HG03439 (cell line): ENCODE measurements around the gene MACROH2A2.
"Not testable (repeated sequence)": the region's sequence is repeated elsewhere in the genome, so short reads cannot be mapped to it uniquely, and the experiment has no call there.

Source experiments
- ATAC-seq: cut with Tn5 transposase; IDR thresholded peaks from one replicate; pipeline ENCODE4 v1.9.1; 2021; ENCODE audit warnings: mild to moderate bottlenecking, moderate library complexity; ENCODE audit not compliant: unreplicated experiment

Gene MACROH2A2

DNA sequence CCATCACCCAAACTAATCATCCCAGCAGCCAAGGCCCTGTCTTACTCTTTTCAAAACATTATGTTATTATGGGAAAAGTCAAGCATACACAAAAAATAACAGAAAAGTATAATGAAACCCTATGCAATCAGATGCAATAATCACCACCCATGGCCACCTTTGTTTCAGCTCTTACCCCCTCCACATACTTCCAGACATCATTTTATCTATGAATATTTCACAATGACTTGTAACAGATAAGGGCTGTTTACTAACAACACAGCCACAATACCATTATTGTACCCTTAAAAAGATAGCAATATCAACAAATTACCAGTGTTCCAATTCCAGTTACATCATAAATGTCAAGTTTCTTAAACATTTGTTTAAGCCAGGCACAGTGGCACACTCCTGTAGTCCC, 44.8 kb downstream of the MACROH2A2 start:
- no peak for ATAC-seq

DNA sequence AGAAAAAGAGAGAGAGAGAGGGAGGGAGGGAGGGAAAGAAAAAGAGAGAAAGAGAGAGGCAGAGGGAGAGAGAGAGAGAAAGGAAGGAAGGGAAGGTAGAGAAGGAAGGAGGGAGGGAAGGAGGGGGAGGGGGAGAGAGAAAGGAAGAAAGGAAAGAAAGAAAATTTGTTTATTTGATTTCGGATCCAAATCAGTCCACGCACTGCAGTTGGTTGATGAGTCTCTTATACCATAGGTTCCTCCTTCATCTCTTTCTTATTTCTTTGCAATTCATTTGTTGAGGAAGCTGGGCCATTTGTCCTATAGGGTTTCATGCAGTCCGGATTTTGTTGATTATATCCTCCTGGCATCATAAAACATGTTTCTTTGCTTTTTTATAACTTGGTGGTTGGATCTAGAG, 45.6 kb downstream of the MACROH2A2 start:
- no peak for ATAC-seq

DNA sequence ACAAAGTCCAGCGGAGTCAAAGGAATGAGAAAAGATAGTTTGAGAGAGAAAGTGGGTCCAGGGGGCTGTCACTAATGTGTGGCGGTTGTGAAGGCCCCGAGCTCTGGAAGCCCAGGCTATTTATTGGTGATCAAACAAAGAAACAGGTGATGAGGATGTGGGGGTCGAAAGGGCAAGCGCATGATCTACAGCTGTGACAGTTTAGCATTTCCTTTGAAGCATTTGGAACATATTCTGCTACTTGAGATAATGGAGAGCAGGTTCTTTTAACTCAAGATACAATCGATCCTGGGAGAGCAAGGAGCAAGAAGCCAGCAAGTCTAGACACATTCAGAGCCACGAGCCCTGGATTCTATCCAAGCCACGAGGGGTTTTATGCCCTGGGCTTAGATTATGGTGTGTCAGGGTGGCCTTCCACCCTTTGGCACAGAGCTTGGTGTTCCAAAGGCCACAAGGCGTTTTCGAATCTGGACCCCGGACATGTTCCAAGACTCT, 48.5 kb downstream of the MACROH2A2 start:
- ATAC-seq, result not testable (repeated sequence)

DNA sequence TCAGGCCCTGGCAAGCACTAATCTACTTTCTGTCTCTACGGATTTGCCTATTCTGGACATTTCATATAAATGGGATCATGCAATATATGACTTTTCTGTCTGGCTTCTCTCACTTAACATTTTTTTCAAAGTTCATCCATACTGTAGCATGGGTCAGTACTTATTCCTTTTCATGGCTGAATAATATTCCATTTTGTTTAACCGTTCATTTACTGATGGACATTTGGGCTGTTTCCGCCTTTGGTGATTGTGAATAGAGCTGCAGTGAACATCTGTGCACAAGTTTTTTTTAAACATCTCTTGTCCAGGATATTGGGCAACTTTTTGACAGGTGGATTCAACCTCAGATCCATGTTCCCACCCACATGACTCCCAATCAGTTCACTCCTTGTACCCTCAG, 49.0 kb downstream of the MACROH2A2 start:
- no peak for ATAC-seq

DNA sequence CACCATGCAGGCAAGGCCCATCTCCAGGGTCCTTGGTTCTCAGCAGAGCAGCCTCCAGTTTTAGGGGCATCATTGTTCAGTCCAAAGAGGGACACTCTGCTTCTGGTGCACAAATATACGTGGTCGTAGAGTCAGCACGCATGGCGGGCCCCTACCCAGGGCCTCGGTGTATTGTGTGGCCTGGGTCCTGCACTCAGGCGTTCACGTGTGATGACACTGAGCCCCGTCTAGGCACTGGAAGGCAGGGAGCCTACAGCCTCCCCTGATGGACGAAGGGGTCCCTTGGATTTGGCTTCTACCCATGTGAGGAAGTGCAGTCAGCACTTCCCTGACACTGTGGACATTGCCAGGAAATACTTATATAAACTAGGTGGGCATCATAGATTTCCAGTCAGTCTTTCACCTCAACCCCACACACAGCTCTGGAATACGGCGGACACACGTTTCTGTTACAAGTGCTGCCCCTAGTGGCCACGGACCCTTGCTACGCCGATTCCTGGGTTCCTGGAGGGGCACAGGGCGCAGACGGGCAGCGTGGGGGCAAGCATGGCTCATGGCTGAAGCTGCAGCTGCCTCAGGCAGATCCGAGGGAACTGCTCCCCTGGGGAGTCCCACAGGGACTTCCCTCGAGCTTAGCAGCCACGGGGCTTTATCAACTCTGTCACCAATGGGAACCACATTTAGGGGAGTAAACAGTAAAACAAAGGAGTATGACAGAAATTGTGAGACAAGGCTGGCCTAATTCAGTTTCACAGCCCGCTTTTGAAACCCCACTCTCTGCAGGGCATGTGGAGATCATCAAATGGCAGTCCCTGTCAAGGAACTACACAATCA, 54.5 kb downstream of the MACROH2A2 start:
- peak; percentile 43 for ATAC-seq

DNA sequence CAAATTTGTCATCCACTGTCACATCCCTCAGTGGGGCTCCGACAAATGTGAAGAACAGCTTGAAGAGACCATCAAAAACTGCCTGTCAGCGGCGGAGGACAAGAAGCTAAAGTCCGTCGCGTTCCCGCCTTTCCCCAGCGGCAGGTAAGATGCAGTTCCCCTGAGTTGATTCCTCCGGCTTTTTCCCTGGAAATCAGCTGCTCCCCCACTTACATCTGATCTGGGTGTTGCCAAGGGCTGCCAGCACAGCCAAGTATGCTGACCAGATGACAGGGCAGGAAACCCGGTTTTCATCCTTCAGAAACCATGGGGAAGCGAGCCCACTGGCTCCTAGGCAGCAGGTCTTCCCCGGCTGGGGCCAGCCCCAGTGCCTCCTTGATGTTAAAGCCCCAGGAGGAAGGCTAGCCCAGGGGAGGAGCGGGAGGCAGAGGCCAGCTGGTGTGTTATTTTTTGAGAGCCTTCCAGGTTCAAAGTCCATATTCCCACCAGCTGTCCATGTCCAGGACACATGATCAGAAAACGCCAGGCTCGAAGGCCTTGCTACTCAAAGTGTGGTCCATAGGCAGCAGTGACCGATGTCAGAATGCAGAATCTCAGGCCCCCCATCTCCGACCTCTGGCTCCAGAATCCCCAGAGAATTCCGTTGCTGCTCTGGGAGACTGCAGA, 56.6 kb downstream of the MACROH2A2 start:
- no peak for ATAC-seq

DNA sequence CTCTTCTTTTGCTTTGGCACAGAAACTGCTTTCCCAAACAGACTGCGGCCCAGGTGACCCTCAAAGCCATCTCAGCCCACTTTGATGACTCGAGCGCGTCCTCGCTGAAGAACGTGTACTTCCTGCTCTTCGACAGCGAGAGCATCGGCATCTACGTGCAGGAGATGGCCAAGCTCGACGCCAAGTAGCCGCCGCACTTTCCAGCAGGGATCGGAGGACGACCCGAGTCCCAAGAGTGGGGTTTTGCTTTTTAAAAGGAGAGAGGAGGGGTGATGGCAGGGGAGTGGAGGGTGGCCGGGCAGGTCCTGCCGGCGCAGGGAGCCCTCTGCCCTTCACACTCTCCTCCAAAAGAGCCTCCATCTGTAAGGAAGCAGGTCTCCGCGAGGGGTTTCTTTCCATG, 58.9 kb downstream of the MACROH2A2 start:
- ATAC-seq, result no peak

DNA sequence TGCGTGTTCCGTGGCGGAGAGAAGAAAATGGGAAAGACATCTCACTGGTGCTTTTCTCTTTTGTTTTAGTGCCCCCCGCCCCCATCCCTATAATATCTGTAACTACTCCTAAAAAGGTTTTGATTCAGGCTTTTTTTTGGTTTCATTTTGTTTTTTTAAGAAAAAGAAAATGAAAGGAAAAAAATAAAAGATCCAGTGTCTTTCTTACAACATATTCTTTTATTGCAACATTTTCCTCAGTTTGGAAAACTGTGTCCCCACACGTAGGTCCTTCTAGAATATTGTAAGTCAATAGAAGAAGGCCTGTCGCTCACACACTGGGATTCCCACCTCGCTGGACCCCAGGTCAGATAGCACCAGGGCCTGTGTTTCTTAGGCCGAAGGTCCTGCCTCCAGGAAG, 59.4 kb downstream of the MACROH2A2 start:
- ATAC-seq, result no peak

DNA sequence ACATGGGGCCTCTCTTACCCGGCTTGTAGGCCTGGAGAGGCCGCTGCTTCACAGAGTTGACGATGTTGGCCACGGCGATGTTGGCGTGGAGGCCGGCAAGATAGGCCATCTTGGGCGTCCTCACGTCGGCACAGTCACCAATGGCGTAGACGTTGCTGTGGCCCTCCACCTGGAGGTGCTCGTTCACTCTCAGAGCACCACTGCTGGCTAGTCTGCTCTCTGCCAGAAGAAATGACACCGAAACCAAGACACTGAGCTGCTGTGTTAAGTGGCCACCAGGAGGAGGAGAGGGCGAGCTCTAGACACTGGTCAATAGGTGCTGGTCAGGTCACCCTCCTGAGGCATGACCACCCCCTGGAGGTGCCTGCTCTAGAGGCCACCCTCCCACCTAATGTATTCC, 62.3 kb downstream of the MACROH2A2 start:
- no peak for ATAC-seq

DNA sequence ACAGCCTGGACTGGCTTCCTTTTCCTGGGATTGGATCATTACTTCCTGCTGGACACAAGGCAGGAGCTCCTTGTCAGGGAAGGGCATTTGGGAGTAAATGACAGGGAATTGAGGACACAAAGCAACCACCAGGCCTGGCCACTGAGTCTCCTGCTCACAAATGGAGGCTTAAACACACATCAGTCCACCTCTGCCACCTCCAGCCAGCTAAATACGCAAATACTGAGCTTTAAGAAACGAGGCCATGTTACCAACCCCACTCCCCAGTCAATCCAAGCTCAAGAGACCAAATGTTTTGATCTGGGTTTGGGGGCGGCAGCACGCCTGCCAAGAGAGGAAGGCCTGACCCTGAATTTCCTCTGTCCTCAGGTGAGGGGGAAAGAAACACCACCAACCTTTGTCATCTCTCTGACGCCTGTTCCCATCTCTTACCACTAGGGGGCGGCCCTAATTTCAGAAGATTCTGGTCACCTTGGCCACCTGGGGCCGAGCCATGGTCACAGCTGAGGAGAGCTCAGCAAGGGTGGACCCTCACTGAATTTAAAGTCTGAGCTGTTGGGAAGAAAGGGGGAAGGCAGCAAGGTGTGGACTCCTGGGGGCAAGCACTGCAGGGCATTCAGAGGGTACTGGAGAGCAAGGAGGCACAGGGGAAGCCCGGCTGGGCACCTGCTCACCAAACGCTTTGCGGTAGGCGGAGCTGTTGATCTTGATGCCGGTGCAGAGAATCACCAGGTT, 63.5 kb downstream of the MACROH2A2 start:
- ATAC-seq, result peak; percentile 49

DNA sequence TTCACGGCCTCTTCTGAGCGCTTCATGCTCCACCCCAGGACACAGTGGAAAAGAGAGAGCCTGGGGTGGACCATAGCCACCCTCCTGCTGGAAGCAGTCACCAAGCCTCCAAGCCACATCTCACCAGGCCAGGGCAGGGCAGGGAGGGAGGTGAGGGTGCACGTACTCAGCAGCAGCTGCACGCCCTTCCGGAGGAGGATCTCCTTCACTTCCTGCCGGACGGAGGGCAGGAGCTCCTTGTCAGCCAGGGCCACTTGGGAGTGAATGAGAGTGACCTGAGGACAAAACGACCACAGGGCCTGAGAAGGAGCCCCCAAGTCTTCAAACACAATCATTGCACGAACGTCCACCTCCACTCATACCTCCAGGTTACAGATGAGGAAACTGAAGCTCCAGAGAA, 65.0 kb downstream of the MACROH2A2 start:
- no peak for ATAC-seq

DNA sequence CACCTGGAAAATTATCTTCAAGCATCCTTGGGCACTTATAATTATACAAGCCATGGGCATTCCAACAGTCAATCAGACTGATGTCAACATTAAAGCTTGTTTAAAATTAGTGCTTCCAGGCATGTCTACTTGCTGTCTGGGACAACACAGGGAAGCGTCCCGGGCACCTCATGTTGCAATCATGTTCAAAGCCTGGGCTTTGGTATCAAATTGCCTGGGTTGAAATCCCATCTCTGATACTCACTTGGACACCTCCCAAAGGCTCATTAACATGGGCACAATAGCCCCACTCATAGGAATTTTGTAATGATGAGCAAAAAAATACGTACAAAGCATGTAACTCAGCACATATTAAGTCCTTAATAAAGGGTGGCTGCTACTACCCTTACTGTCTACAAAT, 65.5 kb downstream of the MACROH2A2 start:
- ATAC-seq, result no peak

DNA sequence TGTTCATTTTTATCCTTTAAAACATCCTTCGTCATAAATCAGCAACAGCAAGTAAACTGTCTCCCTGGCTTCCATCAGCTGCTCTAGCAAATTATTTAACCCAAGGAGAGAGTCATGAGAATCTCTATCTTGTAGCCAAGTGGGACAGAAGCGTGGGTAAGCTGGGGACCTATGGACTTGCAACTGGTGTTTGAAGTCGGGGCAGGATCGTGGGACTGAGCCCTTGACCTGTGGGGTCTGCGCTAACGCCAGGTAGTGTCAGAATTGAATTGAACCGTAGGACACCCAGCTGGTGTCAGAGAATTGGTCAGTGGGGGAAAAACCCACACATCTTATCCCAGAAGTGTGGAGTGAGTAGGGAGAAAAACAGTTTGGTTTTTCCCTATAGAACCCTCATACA, 66.6 kb downstream of the MACROH2A2 start:
- no peak for ATAC-seq

DNA sequence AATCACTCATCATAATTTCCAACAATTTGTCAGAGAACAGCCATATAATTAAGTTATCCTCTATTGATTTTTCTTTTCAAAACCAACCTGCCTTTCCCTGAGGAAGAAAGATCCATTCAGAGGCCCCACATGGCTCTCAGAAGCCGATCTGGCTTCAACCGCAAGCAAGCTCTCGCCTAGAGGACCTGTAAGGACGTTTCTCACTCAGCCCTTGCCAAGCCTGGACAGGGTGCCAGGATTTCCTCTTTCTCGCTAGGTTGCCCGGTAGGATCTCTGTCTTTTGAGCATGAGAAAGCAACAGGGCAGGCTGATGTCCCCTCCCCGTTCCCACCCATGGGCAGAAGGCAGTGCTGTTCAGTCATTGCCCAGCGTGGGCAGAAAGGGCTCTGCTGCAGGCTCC, 67.0 kb downstream of the MACROH2A2 start:
- ATAC-seq, result no peak

DNA sequence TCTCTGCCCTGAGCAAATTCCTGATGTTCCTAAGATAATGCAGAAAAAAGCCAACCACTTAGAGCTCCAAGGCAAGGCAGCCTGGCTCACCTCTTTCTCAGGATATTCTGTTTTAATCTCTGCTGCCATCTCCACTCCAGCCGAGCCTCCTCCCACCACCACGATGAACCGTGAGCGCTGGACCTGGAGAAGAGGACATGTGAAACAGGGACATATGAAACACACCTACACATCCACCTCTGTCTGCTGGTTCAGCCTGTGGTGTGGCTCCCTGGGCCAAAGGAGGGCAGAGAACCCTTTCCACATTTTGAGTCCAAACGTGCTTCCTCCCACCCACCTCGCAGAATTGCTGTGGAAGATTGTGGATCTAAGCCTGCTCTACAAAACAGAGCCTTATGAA, 67.8 kb downstream of the MACROH2A2 start:
- ATAC-seq, result no peak

DNA sequence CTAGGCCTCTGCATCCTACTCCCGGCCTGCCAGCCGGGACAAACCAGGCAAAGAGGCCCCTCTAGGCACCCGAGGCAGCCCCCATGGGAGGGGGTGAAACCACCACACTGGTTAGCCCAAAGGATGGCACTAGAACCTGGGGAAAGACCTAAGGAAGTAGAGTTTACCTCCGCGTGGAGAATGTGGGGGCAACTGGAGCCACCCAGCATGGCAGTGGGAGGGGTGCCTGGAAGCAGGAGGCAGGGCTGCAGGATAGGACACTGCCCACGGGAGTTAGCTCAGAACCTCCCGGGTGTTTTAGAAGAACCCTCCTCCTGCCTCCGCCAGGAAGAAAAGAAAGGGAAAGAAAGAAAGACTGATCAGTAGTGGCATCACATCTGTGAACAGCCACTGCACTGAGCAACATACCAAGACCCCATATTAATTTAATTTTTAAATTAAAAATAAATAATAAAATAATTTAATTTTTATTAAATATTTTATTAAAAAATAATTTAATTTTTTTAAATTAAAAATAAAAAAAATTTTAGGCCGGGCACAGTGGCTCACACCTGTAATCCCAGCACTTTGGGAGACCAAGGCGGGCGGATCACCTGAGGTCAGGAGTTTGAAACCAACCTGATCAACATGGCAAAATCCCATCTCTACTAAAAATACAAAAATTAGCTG, 68.8 kb downstream of the MACROH2A2 start:
- no peak for ATAC-seq

DNA sequence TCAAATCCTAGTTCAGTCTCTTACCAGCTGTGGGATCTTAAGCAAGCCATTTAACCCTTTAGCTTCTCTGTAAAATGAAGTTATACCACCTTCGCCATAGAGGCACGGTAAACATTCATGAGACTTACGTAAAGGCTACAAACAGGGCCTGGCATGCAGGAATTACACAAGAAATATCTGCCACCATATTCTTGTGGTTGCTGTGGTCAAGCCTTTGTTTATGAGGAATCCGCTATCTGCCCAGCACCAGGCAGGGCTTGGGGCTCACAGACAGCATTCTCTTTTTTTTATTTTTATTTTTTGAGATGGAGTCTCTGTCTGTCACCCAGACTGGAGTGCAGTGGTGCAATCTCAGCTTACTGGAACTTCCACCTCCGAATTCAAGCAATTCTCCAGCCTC, 70.1 kb downstream of the MACROH2A2 start:
- no peak for ATAC-seq

DNA sequence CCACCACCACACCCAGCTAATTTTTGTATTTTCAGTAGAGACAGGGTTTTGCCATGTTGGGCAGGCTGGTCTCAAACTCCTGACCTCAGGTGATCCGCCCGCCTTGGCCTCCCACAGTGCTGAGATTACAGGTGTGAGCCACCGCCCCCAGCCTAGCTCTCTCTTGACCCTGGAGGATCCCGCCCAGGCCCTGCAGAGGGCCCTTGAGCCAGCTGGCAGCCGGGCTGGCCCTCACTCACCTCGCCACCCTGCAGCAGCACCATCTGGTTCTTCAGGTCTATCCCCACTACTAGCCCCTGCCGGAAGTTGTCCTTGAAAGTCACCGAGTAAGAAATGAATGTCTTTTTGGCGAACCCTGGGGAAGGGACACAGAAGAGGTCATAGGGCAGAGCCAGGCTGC, 70.5 kb downstream of the MACROH2A2 start:
- not testable (repeated sequence) for ATAC-seq

DNA sequence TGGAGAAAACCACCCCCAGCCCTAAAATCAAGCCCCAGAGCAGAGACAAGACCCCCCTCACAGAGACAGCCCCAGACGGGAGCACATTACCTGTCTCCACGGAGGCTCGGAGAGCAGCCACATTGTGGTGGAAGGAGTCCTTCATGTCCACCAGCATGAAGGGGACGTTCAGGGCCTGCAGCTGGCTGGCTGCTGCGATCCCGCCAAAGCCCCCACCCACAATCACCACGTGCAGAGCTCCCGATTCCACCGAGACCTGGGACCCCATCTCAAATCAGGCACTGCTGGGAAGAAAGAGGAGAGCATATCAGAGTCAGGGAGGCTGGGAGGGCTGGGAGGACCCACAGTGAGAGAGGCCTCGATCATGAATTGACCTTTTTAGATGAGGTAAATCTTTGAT, 71.2 kb downstream of the MACROH2A2 start:
- no peak for ATAC-seq

DNA sequence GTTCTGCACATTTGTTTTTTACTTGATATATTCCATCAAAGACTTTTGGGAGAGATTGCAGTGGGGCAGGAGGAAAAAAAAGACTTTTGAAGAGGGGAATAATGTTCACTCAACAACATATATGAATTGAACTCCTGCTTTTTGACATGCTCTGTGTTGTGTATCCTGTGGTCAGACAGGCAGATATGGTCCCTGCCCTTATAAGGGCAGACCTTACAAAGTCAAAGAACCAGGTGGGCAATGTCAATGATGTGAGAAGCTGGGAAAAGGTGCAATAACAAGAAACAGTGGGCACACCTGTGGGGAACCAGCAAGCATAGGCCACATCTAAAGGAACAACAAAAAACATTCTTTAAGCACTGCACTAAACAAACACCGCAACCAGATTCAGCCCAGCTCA, 71.8 kb downstream of the MACROH2A2 start:
- ATAC-seq, result no peak

DNA sequence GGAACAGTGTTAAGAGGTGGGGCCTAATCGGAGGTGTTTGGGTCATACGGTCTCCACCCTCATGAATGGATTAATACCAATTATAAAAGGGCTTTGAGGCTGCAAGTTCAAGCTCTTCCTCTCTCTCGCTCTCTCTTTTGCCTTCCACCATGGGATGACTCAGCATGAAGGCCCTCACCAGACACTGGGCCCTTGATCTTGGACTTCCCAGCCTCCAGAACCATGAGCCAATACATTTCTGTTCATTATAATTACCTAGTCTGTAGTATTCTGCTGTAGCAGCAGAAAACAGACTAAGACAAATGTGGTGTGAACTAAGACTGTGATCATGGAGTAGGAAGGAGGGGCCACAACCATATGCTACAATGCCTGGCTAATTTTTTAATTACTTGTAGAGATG, 72.3 kb downstream of the MACROH2A2 start:
- no peak for ATAC-seq
